Measurements from ENCODE around the gene EPAS1.

Gene EPAS1

DNA sequence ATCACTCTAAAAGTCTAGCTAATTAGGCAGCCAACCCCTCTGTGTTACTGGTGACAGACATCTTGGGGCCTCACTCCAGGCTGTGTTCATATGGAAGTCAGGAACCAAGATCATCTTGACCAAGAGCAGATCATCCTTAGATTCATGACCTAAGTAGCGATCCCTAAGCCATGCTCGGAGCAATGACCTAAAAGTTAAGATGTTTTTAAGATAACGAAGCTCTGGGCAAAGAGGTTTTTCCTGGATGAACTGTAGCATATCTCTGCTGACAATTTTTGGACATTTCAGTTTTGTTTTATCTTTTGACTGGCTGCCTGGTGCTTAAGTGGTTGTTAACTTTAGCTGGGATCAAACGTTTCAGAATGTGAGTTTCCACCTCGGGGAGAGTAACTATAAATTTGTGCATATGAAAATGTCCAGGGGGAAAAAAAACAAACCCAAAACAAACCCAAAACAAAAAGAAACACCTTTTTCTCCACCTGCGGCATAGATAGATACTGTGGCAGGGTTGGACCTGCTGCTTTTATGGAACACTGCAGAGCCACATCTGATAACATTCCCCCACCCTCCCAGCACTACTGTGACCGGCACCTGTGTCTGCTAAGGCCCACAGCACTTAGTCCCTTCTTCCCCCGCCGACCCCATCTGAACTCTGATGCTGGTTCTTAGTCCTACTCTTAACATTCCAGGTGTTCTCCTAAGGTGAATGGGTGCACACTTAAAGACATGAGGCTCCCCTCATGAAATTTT lies 45.5 kb downstream of the EPAS1 start:
- no peak for DNase-seq

DNA sequence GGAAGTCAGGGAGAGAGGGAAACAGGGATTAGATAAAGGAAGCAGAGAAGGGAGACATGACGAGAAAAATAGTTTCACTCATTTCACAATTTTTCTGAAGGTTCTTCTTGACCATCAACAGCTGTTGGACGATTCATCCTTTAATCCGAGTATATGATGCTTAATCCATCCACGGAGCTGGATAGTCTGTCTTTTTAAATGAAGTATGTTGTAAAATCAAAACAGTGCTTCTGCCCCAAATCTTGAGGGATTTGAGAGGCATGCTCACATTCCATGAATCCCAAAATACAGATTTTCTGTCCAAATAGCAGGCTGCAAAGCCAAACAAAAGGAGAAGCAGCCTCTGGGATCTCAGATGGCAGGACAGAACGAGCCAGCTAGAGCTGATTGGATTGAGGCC lies 47.5 kb downstream of the EPAS1 start:
- DNase-seq = no peak

DNA sequence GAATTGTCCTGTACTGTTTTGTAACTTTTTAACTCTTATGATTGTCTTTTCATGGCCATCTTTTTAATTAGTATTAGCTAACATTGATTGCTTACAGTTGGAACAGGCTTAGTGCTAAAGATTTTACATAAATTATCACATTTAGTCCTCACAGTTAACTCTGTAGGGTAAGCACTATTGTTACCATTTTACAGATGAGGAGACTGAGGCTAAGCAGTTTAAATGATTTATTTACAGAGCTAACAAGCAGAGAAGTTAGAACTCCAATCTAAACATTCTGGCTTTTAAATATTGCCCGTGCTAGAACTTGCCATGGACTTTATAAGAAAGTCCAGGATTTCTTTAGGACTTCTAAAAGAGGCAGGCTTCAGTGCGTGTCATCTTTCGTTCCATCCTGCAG lies 48.6 kb downstream of the EPAS1 start:
- no peak for DNase-seq

DNA sequence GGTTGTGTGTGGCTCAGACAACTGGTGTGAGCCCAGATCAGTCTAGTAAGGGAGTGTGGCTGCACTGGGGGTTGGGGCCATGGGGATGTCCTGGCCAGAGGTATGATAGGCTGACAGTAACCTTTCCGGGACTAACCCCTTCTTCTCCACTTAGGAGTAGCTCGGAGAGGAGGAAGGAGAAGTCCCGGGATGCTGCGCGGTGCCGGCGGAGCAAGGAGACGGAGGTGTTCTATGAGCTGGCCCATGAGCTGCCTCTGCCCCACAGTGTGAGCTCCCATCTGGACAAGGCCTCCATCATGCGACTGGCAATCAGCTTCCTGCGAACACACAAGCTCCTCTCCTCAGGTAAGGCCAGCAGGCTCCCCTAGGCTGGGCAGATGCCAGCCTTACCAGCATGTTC lies 49.5 kb downstream of the EPAS1 start:
- DNase-seq = no peak

- no peak for DNase-seq
Observed at GRCh38 chr2:46347648-46348280, 50.6 kb downstream of the EPAS1 start.

GRCh38 chr2:46349115-46349547 lies 51.9 kb downstream of the EPAS1 start:
- no peak for DNase-seq

DNA sequence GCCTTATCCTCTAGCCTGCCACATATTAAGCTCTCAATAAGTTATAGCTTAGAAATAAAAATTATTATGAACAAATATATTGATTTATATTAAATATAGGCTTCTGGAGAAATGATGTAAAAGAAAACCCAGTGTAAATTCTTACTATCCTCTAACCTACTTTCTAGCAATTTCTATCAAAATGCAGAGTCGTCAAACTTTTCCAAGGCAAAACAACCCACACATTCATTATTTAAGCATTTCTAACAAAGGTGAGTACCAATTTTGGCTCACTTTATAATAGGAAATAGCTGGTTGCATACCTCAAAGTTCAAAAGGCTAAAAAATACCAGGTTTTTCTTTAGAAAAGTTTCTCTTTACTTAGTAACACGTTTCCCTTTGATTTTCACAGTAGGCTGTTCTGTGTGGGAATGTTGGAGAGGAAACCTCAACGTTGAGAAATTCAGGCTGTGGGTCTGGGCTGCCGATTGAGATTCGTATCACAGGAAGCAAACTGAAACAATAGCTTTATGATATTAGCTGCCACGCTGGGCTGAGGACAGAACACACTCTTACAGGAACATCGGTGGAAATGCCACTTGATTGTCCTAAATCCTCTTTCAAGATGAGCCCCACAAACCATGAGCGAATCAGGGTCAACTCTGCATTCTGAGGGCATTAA lies 53.0 kb downstream of the EPAS1 start:
- DNase-seq = no peak

DNA sequence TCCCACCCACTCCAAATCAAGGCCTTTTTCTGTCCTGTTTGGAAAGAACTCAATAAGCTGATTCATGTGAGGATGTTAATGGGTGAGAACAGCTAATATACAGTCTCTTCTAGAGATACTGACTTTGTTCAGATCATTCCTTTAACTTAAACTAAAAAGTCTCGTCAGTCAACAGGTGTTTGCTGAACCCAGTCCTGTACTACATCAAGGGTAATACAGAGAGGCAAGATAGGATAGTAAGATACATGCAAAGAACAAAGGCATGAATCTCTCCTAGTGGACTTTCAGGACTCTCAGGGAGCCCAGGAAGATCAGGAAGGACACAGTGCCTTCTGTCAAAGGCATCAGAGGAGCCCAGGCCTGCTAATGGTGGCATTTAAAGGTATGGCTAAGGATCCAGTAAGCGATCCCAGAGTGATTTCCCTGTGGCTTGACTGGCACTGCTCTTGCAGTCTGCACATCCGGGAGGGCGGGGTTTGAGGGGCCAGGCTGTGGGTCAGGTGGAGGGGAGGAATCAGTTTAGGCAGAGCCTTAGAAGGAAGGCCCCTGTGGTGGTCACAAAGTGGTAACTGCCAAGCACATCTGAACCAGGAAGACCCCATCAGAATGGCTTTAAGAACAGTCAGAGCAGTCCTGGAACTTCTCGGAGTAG lies 54.0 kb downstream of the EPAS1 start:
- no peak for DNase-seq

GRCh38 chr2:46351750-46352138 lies 54.5 kb downstream of the EPAS1 start:
- DNase-seq = no peak

DNA sequence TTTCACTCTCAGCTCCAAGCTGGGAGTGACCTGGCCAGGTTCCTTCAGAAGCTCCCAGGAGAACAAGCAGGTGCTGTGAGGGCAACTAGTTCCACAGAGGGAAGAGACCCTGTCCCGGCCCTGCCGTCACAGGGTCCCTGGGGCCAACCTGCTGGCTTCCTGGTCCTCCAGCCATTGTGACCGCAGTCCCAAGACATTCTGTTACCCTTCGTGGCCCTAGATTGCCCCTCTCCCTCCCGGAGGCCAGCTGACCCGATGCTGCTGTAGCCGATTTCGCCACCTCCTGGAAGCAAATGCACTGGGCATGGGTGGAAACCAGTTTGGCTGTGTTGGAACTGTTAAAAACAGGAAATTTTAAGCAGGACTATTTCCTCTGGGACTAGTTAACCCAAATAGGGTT lies 55.4 kb downstream of the EPAS1 start:
- DNase-seq = no peak

- no peak for DNase-seq
Observed at GRCh38 chr2:46353509-46353908, 56.3 kb downstream of the EPAS1 start.

DNA sequence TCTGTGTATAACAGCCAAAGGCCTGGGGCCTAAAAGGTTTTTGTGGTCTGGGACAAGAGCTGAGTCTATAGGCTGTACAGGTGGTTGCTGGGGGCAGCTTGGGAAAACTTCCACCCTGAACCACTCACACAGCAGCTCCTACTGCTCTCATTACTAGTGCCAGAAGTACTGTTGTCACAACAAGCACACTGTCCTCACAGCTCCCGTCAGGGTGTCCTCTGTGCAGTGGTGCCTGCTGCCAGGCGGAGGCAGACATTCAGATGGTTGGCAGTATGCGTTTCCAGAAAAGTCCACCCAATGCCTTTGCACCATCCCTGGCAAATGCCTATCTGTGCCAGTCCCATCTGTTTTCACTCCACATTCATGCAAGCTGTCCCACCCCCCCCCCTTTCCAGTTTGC lies 58.5 kb downstream of the EPAS1 start:
- no peak for DNase-seq

- DNase-seq = no peak
Observed at GRCh38 chr2:46356991-46357390, 59.8 kb downstream of the EPAS1 start.

- no peak for DNase-seq
Observed at GRCh38 chr2:46358713-46359112, 61.5 kb downstream of the EPAS1 start.

DNA sequence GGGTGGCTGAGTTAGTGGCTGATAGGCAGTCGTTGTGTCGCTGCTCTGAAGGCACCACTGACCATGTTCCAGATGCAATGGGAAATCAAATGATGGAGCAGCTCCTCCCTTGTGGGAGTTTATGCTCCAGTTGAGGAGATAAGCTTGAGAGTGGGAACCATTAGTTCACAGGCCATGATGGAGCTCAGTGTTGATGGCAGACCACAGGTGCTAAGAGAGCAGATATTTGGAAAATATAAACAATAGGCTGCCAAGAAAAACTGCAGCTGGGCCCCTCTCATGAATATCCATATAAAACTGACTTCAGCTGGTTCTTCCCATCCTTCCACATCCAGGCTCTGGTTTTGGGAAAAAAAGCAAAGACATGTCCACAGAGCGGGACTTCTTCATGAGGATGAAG lies 63.1 kb downstream of the EPAS1 start:
- no peak for DNase-seq

GRCh38 chr2:46361920-46362666 lies 64.9 kb downstream of the EPAS1 start:
- DNase-seq = no peak

- DNase-seq = no peak
Observed at GRCh38 chr2:46362667-46363012, 65.4 kb downstream of the EPAS1 start.

GRCh38 chr2:46363535-46364170 lies 66.4 kb downstream of the EPAS1 start:
- no peak for DNase-seq

GRCh38 chr2:46364797-46365457 lies 67.7 kb downstream of the EPAS1 start:
- no peak for DNase-seq

GRCh38 chr2:46365913-46366667 lies 68.9 kb downstream of the EPAS1 start:
- no peak for DNase-seq

GRCh38 chr2:46366668-46367052 lies 69.5 kb downstream of the EPAS1 start:
- DNase-seq = no peak

Measured in right hindlimb (tissue), 1 donor.